Hematopoietic multipotent progenitor cell (in vitro differentiated cells): ENCODE measurements around the gene GRK4. TPM values are rescaled to one million over a fixed set of nuclear protein-coding genes. Genes with fewer than 3 reads are reported as not detected.

Experiments used
- DNase-seq, 3 donors: peaks; one replicate each; pipeline ENCODE4 v3.0.0-alpha.2; 2011 to 2015; ENCODE audit warnings: low read depth in 2 of 3, low spot score in 2 of 3
- total RNA-seq: library from RNA; depleted of rRNA; stranded (reverse); fragments of >200 nt; gene quantifications from one replicate; pipeline ENCODE4 v1.2.3, GENCODE V29; 2012

Gene GRK4
- total RNA-seq, 1 donor: 9.4 TPM

GRCh38 chr4:2995546-2996265 lies 32.3 kb downstream of the GRK4 start:
- no peak for DNase-seq

- no peak for DNase-seq
These were observed 33.0 kb downstream of the GRK4 start for GRCh38 chr4:2996415-2996814.

GRCh38 chr4:3007724-3008123 lies 44.4 kb downstream of the GRK4 start:
- DNase-seq: no peak

- DNase-seq: peak in 2 of 3 donors; percentile 7 to 25
These were observed 46.1 kb downstream of the GRK4 start for GRCh38 chr4:3009422-3009821.

GRCh38 chr4:3010577-3010976 lies 47.2 kb downstream of the GRK4 start:
- DNase-seq: no peak

- no peak for DNase-seq
These were observed 47.6 kb downstream of the GRK4 start for GRCh38 chr4:3010998-3011397.

GRCh38 chr4:3011456-3012220 lies 48.3 kb downstream of the GRK4 start:
- no peak for DNase-seq

- DNase-seq: no peak
These were observed 50.0 kb downstream of the GRK4 start for GRCh38 chr4:3013323-3013722.

- no peak for DNase-seq
These were observed 50.5 kb downstream of the GRK4 start for GRCh38 chr4:3013839-3014350.

GRCh38 chr4:3016961-3017360 lies 53.6 kb downstream of the GRK4 start:
- no peak for DNase-seq

GRCh38 chr4:3017504-3017903 lies 54.1 kb downstream of the GRK4 start:
- DNase-seq: peak in 1 of 3 donors; percentile 68

- DNase-seq: no peak
These were observed 55.9 kb downstream of the GRK4 start for GRCh38 chr4:3019145-3019846.

- no peak for DNase-seq
These were observed 57.8 kb downstream of the GRK4 start for GRCh38 chr4:3021127-3021526.

GRCh38 chr4:3021627-3022026 lies 58.3 kb downstream of the GRK4 start:
- DNase-seq: no peak

GRCh38 chr4:3022112-3022511 lies 58.7 kb downstream of the GRK4 start:
- DNase-seq: no peak

GRCh38 chr4:3022651-3023050 lies 59.3 kb downstream of the GRK4 start:
- no peak for DNase-seq

- no peak for DNase-seq
These were observed 62.5 kb downstream of the GRK4 start for GRCh38 chr4:3025881-3026280.

- no peak for DNase-seq
These were observed 63.2 kb downstream of the GRK4 start for GRCh38 chr4:3026540-3026939.

- DNase-seq: no peak
These were observed 66.1 kb downstream of the GRK4 start for GRCh38 chr4:3029464-3029863.

- DNase-seq: no peak
These were observed 67.4 kb downstream of the GRK4 start for GRCh38 chr4:3030566-3031356.
